Parathyroid adenoma (tissue), 2 donors: ENCODE measurements around the gene PDZD7.

Experiments
- H2AFZ ChIP-seq: fragments of 300-600 bp; sonication (generic); one replicate; pipeline ENCODE4 v1.7.0; 2017; ENCODE audit warnings: antibody characterized with exemption, mild to moderate bottlenecking
- H3K27ac ChIP-seq: fragments of 300-600 bp; sonication (generic); one replicate; pipeline ENCODE4 v1.7.0; 2017
- H3K27me3 ChIP-seq: fragments of 300-600 bp; sonication (generic); one replicate; pipeline ENCODE4 v1.7.0; 2017; ENCODE audit warnings: low read length; ENCODE audit not compliant: control insufficient read depth, insufficient read depth
- H3K36me3 ChIP-seq: fragments of 300-600 bp; sonication (generic); one replicate; pipeline ENCODE4 v1.7.0; 2017; ENCODE audit warnings: low read length; ENCODE audit not compliant: control insufficient read depth, insufficient read depth
- H3K4me1 ChIP-seq: fragments of 300-600 bp; sonication (generic); one replicate; pipeline ENCODE4 v1.7.0; 2017; ENCODE audit warnings: control low read depth
- H3K4me2 ChIP-seq: fragments of 300-600 bp; sonication (generic); one replicate; pipeline ENCODE4 v1.7.0; 2017; ENCODE audit warnings: low read length
- H3K4me3 ChIP-seq: fragments of 300-600 bp; sonication (generic); one replicate; pipeline ENCODE4 v1.7.0; 2017; ENCODE audit warnings: low read depth, low read length
- H3K79me2 ChIP-seq: fragments of 300-600 bp; sonication (generic); one replicate; pipeline ENCODE4 v1.7.0; 2017; ENCODE audit warnings: control low read depth
- H3K9ac ChIP-seq: fragments of 300-600 bp; sonication (generic); one replicate; pipeline ENCODE4 v1.7.0; 2017; ENCODE audit warnings: mild to moderate bottlenecking
- H3K9me3 ChIP-seq: fragments of 300-600 bp; sonication (generic); one replicate; pipeline ENCODE4 v1.7.0; 2017; ENCODE audit warnings: low read length; ENCODE audit not compliant: control insufficient read depth
- TF ChIP-seq, protein P1 (sequence below): fragments of 300-600 bp; sonication (generic); IDR thresholded peaks from one replicate; pipeline ENCODE4 v1.7.0; 2017; ENCODE audit warnings: antibody characterized with exemption, mild to moderate bottlenecking
- donor health status: primary hyperparathyroidism.

The PDZD7 gene

GRCh38 chr10:101019440-101019703 is 11.6 kb downstream of the PDZD7 start:
- Histone ChIP-seq H3K79me2 (no peaks in the 10 kb centered on the region), H3K27ac (no peak overlapping the region), H3K9me3 (no peaks in the 10 kb centered on the region), H3K4me3 (no peak overlapping the region), H3K9ac (no peak overlapping the region), H2AFZ (peak overlapping the region; percentile 49), H3K27me3 (no peaks in the 10 kb centered on the region), H3K4me2 (no peak overlapping the region), H3K4me1 (peaks cover 2% of the 10 kb centered on the region), H3K36me3 (no peaks in the 10 kb centered on the region)
- TF ChIP-seq, protein P1, sequence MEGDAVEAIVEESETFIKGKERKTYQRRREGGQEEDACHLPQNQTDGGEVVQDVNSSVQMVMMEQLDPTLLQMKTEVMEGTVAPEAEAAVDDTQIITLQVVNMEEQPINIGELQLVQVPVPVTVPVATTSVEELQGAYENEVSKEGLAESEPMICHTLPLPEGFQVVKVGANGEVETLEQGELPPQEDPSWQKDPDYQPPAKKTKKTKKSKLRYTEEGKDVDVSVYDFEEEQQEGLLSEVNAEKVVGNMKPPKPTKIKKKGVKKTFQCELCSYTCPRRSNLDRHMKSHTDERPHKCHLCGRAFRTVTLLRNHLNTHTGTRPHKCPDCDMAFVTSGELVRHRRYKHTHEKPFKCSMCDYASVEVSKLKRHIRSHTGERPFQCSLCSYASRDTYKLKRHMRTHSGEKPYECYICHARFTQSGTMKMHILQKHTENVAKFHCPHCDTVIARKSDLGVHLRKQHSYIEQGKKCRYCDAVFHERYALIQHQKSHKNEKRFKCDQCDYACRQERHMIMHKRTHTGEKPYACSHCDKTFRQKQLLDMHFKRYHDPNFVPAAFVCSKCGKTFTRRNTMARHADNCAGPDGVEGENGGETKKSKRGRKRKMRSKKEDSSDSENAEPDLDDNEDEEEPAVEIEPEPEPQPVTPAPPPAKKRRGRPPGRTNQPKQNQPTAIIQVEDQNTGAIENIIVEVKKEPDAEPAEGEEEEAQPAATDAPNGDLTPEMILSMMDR: no peak

- H2AFZ ChIP-seq: peak overlapping the region; percentile 49
- no peaks in the 10 kb centered on the region for H3K27me3 ChIP-seq
- no peaks in the 10 kb centered on the region for H3K9me3 ChIP-seq
- TF ChIP-seq, protein P1: peak; percentile 87
- peaks cover 6% of the 10 kb centered on the region for H3K4me1 ChIP-seq
- no peaks in the 10 kb centered on the region for H3K79me2 ChIP-seq
- no peak overlapping the region for H3K27ac ChIP-seq
- H3K9ac ChIP-seq: no peak overlapping the region
- H3K4me3 ChIP-seq: no peak overlapping the region
- no peaks in the 10 kb centered on the region for H3K36me3 ChIP-seq
- H3K4me2 ChIP-seq: no peak overlapping the region
Observed at GRCh38 chr10:101018600-101019439, 12.1 kb downstream of the PDZD7 start.

- Histone ChIP-seq H3K4me3 (no peak overlapping the region), H3K9ac (no peak overlapping the region), H3K36me3 (no peaks in the 10 kb centered on the region), H3K79me2 (no peaks in the 10 kb centered on the region), H3K9me3 (no peaks in the 10 kb centered on the region), H2AFZ (no peak overlapping the region), H3K4me1 (peaks cover 10% of the 10 kb centered on the region), H3K27me3 (no peaks in the 10 kb centered on the region), H3K27ac (no peak overlapping the region), H3K4me2 (no peak overlapping the region)
- TF ChIP-seq, protein P1: no peak
Observed at GRCh38 chr10:101018118-101018599, 12.8 kb downstream of the PDZD7 start.

DNA sequence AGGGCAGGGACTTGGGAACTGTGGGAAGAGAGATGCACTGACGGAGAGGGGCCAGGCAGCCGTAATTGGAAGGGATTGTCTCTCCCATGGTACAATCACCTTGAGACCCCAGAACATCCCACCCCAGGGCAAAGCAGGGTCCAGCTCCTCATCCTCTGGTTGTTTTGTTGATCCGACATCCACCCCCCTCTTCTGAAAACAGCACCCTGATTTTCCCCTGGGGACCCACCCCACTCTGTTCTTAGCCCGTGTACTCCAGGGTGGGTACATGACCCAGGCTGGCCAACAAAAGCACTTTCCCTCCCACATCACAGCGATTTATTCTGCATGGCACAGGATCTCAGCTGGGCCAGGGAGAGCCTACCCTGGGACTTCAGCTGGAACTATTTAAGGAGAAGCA is 14.1 kb downstream of the PDZD7 start:
- no peak overlapping the region for H3K4me3 ChIP-seq
- H3K4me2 ChIP-seq: no peak overlapping the region
- no peak overlapping the region for H2AFZ ChIP-seq
- H3K79me2 ChIP-seq: no peaks in the 10 kb centered on the region
- no peaks in the 10 kb centered on the region for H3K36me3 ChIP-seq
- no peaks in the 10 kb centered on the region for H3K9me3 ChIP-seq
- H3K27me3 ChIP-seq: no peaks in the 10 kb centered on the region
- H3K4me1 ChIP-seq: peaks cover 13% of the 10 kb centered on the region
- TF ChIP-seq, protein P1: no peak
- no peak overlapping the region for H3K9ac ChIP-seq
- no peak overlapping the region for H3K27ac ChIP-seq

DNA sequence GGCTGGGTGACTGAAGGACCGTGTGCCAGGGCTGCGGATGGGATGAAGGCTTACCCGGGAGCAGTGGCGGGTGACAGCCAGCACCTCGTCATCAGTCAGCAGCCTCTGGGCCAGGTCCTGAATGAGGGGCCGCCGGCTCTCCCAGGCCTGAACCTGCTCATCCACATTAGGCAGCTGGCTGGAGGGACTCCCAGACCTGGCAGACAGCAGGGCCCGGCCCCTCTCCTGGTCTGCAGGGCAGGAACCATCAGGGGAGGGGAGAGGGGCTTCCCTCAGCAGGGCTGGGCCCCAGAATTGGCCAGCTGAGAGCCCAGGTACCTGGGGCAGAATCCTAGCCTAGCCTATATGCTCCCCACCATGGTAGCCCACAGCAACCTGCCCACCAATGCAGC is 15.4 kb downstream of the PDZD7 start:
- Histone ChIP-seq H3K4me2 (no peak overlapping the region), H3K79me2 (no peaks in the 10 kb centered on the region), H3K9ac (no peak overlapping the region), H3K27ac (no peak overlapping the region), H3K27me3 (no peaks in the 10 kb centered on the region), H3K4me3 (no peak overlapping the region), H2AFZ (no peak overlapping the region), H3K4me1 (peaks cover 13% of the 10 kb centered on the region), H3K9me3 (no peaks in the 10 kb centered on the region), H3K36me3 (no peaks in the 10 kb centered on the region)
- TF ChIP-seq, protein P1: no peak
